Inferior parietal cortex (tissue), 1 donor: ENCODE data around the gene PGA5.
A peak's percentile ranks its signal among the peaks of the same experiment; 100 is the strongest.
"Not testable (repeated sequence)": the region's sequence is repeated elsewhere in the genome, so short reads cannot be mapped to it uniquely, and the experiment has no call there.

Experiments
- DNase-seq: peaks from one replicate; pipeline ENCODE4 v3.0.0-alpha.2; 2016; ENCODE audit errors: extremely low spot score

The PGA5 gene

DNA sequence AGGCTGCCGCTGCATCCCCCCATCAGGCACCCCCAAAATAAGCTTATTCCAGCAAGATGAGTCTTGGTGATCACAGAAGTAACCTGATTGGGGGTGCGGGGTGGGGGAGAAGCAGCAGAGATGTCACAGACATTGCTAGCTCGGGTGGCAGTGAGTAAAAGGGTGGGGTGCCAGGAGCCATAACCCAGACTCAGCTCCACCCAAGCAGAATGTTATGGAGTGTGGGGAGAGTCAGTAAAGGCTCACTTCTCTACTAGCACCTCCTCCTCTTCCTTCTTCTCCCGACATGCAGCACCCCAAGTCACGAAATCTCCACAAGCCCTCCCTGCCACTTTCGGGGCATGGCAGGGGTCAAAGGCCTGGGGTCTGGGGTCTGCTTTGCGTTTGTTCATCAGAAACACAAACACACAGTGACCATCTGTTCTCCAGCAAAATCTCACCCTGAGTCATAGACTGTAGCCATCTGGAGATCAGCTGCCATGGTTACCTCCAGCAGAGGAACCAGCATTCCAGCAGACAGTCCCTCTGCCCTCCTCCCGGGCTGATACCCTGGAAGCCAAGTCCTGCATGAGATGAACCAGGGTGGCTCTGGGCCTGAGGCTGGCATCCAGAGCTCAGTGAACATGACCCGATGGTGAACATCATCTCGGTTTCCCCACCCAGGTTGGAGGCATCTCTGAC is 14.4 kb upstream of the PGA5 start:
- not testable (repeated sequence) for DNase-seq

DNA sequence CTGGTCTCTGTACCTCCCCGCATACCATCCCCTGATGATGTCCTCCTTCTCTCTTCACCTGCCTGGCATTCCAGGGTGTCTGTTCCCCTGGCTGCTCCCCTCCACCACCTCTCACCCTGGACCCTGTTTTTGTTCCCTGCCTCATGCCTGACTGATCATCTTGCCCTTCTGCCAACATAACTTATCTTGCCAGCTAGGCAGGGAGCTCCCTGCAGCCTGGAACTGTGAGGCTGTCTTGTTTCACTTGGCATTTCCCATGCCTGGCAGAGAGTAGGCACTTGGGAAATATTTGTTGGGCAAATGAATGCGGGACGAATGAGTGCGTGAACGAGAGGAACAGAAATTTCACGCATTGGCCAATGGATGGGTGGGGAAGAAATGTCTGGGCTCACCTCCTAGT is 11.5 kb upstream of the PGA5 start:
- not testable (repeated sequence) for DNase-seq

DNA sequence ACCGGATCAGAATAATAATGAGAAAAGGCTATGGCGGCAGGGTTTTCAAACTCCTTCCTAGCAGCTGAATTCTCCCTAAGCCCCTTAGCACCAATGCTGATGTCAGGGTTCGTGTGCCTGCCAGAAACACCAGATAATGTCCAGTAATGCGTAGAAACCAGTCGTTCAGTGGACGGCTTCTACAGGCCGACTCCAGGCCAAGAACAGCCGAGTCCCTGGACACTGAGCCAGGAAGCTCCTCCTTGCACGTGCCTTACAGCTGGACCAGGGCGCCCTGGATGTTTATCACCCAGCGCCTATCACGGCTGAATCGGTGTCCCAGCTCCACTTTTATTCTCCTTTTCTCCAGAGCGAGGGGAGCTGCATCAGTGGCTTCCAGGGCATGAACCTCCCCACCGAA is 9.9 kb upstream of the PGA5 start:
- not testable (repeated sequence) for DNase-seq

DNA sequence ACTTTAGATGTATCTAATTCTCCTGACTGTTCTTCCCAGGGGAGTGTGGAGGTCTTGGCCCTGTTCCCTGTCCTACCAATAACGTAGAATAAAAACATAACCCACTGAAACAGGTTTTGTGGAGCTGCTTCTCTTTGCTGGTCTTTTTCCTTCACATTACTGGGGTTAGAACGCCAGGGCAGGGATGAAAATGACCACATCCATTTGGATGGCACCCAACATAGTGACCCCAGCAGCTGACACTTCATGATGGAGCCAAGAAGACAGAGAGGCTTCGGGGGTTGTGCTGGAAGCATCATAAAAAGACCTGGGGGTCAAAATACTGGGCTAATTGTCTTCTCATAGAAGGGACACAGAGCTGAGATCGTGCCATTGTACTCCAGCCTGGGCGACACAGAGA is 9.4 kb upstream of the PGA5 start:
- DNase-seq = not testable (repeated sequence)

DNA sequence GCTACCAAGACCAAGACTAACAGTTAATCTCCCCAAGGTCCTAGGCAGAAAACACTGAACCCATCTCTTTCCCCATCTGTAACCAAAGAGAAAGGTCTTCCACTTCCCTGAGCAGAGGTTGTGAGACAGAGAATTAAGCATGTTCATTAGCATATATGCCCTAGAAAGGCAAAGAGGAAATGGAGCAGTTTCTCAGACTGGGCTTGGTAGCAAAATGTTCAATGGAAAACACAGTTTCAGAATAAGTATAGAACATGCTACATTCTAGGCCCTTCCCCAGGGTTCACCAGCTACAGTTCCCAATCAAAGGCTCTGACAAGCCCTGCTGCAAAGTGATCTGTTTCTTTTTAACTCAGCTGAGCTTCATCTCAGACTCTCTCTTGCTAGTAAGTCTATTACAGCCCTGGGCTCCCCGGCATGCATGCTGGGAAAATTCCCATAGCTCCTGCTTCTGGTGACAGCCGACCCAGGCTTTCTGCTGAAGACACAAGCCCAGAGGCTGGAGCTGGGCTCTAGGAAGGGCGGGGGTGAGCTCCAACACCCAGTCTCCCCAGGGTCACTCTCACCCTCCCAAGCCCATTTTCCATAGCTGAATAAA is 8.3 kb upstream of the PGA5 start:
- not testable (repeated sequence) for DNase-seq

DNA sequence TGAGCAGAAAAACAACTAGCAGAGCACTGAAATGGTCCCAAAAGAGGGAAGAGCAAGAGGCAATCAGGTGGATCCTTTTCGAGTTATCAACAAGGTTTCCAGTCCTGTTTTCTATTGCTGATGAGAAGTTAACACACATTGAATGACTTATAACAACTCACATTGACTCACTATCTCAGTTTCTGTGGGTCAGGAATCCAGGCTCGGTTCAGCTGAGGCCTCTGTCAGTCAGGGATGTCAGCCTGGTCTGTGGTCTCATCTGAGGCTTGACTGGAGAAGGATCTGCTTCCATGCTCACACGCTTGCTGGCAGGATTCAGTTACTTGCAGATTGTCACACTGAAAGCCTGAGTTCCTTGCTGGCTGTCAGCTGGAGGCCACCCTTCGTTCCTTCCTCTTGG is 3.8 kb upstream of the PGA5 start:
- DNase-seq = not testable (repeated sequence)

DNA sequence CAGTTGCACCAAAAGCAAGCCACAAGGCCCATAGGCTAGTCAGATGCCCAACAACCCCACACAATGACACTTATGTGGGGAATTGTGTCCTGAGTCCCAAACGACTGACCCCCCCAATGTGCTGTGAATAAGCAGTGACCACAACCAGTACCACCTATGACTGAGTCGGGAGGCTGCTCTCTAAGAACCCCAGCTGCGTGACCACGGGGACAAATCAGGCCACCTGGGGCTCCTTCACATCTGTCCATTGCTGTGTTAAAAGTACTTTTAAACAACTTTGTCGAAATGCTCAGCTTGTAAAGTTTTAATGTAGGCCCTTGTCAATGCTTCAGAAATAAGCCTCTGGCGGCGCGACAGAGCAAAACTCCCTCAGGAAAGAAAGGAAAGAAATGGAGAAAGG is 687 bp upstream of the PGA5 start:
- DNase-seq = not testable (repeated sequence)

DNA sequence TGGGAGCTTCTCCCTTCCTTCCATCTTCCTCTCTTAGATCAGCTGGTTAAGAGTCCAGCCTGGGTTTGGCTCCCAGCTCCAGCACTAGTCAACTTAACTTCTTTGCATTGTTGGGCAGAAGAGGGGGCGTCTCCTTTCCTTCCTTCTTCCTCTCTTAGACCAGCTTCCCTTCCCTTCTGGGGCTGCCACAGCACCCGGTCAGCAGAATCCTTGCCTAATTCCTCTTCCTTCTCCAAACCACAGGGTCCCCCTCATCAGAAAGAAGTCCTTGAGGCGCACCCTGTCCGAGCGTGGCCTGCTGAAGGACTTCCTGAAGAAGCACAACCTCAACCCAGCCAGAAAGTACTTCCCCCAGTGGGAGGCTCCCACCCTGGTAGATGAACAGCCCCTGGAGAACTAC is 551 bp downstream of the PGA5 start:
- DNase-seq = not testable (repeated sequence)

DNA sequence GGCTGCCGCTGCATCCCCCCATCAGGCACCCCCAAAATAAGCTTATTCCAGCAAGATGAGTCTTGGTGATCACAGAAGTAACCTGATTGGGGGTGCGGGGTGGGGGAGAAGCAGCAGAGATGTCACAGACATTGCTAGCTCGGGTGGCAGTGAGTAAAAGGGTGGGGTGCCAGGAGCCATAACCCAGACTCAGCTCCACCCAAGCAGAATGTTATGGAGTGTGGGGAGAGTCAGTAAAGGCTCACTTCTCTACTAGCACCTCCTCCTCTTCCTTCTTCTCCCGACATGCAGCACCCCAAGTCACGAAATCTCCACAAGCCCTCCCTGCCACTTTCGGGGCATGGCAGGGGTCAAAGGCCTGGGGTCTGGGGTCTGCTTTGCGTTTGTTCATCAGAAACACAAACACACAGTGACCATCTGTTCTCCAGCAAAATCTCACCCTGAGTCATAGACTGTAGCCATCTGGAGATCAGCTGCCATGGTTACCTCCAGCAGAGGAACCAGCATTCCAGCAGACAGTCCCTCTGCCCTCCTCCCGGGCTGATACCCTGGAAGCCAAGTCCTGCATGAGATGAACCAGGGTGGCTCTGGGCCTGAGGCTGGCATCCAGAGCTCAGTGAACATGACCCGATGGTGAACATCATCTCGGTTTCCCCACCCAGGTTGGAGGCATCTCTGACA is 4.4 kb downstream of the PGA5 start:
- DNase-seq = not testable (repeated sequence)

DNA sequence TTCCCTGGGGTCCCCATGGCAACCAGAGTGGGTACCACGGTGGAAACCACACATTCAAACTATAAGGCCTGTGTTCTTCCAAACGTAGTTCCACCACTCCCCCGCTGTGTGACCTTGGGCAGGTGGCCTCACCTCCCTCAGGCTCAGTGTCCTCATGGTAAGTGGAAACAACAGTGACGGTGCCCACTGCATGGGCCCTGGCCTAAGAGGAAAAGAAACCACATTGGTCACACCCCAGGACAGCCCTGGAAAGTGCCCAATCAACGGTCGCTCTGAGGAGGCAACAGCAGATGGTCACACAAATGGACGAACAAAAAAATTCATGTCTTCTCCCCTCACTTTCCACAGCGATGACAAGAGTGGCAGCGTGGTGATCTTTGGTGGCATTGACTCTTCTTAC is 7.1 kb downstream of the PGA5 start:
- not testable (repeated sequence) for DNase-seq

DNA sequence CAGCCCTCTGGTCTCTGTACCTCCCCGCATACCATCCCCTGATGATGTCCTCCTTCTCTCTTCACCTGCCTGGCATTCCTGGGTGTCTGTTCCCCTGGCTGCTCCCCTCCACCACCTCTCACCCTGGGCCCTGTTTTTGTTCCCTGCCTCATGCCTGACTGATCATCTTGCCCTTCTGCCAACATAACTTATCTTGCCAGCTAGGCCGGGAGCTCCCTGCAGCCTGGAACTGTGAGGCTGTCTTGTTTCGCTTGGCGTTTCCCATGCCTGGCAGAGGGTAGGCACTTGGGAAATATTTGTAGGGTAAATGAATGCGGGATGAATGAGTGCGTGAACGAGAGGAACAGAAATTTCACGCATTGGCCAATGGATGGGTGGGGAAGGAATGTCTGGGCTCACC is 8.2 kb downstream of the PGA5 start:
- DNase-seq = not testable (repeated sequence)

DNA sequence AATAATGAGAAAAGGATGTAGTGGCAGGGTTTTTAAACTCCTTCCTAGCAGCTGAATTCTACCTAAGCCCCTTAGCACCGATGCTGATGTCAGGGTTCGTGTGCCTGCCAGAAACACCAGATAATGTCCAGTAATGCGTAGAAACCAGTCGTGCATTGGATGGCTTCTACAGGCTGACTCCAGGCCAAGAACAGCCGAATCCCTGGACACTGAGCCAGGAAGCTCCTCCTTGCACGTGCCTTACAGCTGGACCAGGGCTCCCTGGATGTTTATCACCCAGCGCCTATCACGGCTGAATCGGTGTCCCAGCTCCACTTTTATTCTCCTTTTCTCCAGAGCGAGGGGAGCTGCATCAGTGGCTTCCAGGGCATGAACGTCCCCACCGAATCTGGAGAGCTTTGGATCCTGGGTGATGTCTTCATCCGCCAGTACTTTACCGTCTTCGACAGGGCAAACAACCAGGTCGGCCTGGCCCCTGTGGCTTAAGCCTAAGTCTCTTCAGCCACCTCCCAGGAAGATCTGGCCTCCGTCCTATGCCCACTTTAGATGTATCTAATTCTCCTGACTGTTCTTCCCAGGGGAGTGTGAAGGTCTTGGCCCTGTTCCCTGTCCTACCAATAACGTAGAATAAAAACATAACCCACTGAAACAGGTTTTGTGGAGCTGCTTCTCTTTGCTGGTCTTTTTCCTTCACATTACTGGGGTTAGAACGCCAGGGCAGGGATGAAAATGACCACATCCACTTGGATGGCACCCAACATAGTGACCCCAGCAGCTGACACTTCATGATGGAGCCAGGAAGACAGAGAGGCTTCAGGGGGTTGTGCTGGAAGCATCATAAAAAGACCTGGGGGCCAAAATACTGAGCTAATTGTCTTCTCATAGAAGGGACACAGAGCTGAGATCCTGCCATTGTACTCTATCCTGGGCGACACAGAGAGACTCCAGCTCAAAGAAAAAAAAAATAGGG is 10.1 kb downstream of the PGA5 start:
- DNase-seq = not testable (repeated sequence)

DNA sequence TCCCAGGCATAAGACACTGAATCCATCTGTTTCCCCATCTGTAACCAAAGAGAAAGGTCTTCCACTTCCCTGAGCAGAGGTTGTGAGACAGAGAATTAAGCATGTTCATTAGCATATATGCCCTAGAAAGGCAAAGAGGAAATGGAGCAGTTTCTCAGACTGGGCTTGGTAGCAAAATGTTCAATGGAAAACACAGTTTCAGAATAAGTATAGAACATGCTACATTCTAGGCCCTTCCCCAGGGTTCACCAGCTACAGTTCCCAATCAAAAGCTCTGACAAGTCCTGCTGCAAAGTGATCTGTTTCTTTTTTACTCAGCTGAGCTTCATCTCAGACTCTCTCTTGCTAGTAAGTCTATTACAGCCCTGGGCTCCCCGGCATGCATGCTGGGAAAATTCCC is 11.4 kb downstream of the PGA5 start:
- DNase-seq = not testable (repeated sequence)

DNA sequence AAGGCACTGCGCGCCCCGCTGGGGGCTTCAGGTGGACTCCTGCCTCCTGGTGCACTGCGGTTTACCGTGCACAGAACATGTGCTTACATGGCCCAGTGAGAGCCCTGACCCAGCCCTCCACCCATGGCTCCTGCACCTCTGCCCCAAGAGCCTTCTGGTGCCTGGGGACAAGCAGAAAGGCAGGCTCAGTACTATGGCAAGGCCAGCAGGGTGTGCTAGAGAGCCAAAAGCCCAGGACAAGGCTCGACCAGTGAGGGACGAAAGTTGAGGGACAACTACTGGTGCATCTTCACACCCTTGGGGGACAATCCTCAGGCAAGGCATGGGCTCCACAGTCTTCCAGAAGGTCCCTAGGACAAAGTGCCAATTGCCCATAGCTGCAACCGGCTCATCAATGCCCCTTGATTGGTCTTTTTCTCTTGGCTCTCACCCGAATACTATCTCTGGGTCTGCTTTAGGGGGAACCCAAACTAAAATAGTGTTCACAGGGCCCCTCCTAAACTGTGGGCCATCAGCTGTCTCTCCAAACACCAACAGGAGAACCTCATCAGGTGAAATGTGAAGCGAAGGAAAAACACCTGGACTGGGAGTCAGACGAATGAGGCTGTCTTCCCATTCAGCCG is 13.5 kb downstream of the PGA5 start:
- peak; percentile 59 for DNase-seq

DNA sequence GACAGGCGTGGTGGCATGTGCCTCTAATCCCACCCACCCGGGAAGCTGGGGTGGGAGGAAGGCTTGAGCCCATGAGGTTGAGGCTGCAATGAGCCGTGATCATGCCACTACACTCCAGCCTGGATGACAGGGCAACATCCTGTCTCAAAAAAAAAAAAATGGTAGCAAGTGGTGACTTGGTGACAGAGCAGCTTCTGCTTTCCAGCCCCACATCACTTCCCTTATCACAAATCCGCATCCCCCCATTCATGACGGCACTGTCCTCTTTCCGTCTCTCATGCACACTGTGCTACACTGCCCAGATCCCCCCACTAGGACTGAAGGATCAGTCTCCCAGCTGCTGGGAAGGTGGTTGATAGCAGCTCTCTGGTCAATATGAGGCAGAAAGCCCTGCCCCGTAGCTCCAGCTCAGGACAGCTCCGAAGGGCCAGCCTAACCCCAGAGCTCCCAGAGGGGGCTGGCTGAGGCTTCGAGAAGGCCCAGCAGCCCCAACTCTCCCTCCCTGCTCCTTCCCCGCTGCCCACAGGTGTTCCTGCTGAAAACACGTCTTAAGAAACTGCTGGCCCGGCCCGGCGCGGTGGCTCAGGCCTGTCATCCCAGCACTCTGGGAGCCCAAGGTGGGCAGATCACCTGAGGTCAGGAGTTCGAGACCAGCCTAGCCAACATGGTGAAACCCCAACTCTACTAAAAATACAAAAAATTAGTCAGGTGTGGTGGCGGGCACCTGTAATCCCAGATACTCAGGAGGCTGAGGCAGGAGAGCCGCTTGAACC is 15.9 kb downstream of the PGA5 start:
- DNase-seq = no peak

DNA sequence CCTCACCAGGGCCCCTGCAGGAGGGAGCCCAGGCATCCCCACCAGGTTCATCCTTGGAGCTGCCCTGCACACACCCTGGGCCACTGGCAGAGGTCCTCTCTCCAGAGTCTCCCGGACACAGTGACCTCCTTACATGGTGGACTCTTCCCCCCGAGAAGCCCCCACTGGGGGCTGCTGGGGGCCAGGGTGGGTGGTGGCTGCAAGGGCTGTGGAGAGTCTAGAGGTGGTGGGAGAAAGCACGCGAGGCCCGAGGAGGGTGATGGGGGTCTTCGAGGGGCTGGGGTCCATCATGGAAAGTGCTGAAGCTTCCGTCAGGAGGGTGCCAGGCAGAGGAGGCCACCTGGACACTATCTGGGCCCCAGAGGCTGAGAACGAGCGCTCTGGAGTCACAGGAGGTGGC is 17.6 kb downstream of the PGA5 start:
- no peak for DNase-seq

DNA sequence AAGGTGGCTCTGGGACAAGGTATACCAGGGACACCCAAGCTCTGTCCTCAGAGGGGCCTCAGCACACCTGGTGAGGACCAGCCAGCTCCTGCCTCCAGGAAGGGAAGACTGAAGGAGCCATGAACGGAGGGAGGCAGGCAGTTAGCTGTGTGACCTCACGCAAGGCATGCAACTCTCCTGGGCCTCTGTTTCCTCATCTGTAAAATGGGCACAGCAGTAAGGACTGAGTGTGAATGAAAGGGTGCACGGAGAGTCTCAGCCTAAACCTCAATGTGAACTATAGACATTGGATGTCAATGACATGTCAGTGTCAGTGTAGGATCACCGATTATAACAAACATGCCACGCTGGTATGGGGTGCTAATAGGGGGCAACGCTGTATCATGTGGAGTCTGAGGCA is 18.4 kb downstream of the PGA5 start:
- DNase-seq = no peak

DNA sequence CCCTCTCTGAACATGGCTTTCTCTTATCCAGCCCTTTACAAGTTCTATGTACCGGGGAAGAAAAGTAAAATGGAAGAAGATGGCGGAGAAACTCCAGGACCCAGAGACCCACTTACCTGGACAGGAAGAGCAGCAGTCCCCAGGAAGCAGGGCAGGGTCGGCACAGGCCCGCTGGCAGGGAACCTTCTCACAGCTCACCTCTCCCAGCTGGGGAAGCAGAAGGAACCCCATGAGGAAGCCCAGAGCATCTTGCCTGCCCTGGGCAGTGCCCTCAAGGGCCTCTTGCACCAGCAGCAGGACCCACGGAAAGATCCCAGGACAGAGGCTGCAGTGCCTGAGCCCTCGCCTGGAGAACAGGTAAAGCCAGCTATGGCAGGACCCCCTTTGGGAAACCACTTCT is 23.4 kb downstream of the PGA5 start:
- no peak for DNase-seq

DNA sequence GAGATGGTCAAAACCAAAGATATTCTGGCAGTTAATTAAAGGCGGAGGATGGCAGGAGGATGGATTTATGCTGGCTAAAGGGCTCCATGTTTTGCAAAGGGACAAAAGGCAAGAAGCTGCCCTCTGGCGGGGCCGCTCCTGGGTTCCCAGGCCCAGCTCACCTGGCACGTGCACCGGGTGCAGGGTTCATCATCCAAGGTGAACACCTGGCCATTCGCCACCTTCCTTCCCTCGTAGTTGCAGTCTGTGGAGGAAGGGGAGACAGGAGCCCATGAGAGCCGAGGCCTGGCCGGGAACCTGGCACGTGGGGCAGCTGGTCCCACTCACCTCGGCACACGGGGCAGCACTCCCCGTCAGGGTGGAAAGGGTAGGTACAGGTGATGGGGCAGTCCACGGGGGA is 23.8 kb downstream of the PGA5 start:
- DNase-seq = no peak

DNA sequence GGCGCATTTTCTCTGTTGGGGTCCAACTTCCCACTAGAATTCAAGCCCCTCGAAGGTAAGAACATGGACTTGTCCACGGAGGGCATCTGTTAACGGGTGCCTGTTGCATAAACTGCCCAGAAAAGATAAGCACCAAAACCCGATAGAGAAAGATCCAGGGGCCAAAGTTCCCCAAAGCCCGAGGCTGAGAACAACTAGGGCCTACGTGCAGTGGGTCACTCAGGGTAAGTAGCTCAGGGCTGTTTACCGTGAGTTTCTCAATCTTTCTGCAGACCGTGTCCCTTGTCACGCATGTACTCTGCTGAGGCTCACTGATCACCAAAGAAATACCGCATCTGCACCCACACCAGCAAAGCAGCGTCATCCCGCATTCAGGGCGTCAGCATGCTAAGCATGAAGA is 24.4 kb downstream of the PGA5 start:
- DNase-seq = no peak

DNA sequence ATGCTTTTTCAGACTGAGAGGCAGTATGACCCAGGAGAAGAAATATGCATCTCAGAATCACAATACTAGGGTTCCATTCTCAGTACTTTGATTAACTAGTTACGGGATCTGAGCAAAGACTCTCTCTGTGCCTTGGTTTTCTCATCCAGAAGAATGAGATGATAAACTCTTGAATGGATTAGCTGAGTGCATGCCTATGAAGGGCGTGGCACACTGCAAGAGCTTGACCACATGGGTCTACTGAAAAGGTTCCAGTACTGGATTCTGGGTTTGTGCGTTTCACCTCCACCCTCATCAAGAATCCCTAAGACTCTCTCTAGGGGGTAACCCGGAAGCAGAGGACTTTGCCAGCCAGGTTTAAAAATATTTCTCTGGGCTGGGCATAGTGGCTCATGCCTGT is 25.6 kb downstream of the PGA5 start:
- no peak for DNase-seq
